ENCODE results near the gene SEC14L6.

The SEC14L6 gene

GRCh38 chr22:30535182-30535581 lies 11.4 kb downstream of the SEC14L6 start:
- DNase-seq (ENCODE audit: low spot score) = no peak

GRCh38 chr22:30531651-30532608 lies 14.6 kb downstream of the SEC14L6 start:
- no peak for DNase-seq (ENCODE audit: low spot score)

GRCh38 chr22:30526656-30527055 lies 19.9 kb downstream of the SEC14L6 start:
- no peak for DNase-seq (ENCODE audit: low spot score)

- no peak for DNase-seq (ENCODE audit: low spot score)
Observed at GRCh38 chr22:30523646-30524489, 22.7 kb downstream of the SEC14L6 start.

- no peak for DNase-seq (ENCODE audit: low spot score)
Observed at GRCh38 chr22:30521368-30522156, 25.0 kb downstream of the SEC14L6 start.

GRCh38 chr22:30519842-30520425 lies 26.6 kb downstream of the SEC14L6 start:
- no peak for DNase-seq (ENCODE audit: low spot score)

GRCh38 chr22:30516731-30517130 lies 29.8 kb downstream of the SEC14L6 start:
- DNase-seq (ENCODE audit: low spot score) = no peak

- DNase-seq (ENCODE audit: low spot score) = no peak
Observed at GRCh38 chr22:30516273-30516672, 30.3 kb downstream of the SEC14L6 start.

- no peak for DNase-seq (ENCODE audit: low spot score)
Observed at GRCh38 chr22:30514252-30514651, 32.3 kb downstream of the SEC14L6 start.

GRCh38 chr22:30513462-30513861 lies 33.1 kb downstream of the SEC14L6 start:
- no peak for DNase-seq (ENCODE audit: low spot score)

GRCh38 chr22:30511911-30512310 lies 34.6 kb downstream of the SEC14L6 start:
- no peak for DNase-seq (ENCODE audit: low spot score)

GRCh38 chr22:30511109-30511508 lies 35.4 kb downstream of the SEC14L6 start:
- no peak for DNase-seq (ENCODE audit: low spot score)

GRCh38 chr22:30508216-30508615 lies 38.3 kb downstream of the SEC14L6 start:
- DNase-seq (ENCODE audit: low spot score) = no peak

GRCh38 chr22:30507670-30508069 lies 38.9 kb downstream of the SEC14L6 start:
- DNase-seq (ENCODE audit: low spot score) = no peak

- no peak for DNase-seq (ENCODE audit: low spot score)
Observed at GRCh38 chr22:30506507-30506968, 40.0 kb downstream of the SEC14L6 start.

GRCh38 chr22:30503551-30503950 lies 43.0 kb downstream of the SEC14L6 start:
- no peak for DNase-seq (ENCODE audit: low spot score)

GRCh38 chr22:30502911-30503310 lies 43.6 kb downstream of the SEC14L6 start:
- no peak for DNase-seq (ENCODE audit: low spot score)

GRCh38 chr22:30502153-30502552 lies 44.4 kb downstream of the SEC14L6 start:
- no peak for DNase-seq (ENCODE audit: low spot score)

- no peak for DNase-seq (ENCODE audit: low spot score)
Observed at GRCh38 chr22:30500628-30501027, 45.9 kb downstream of the SEC14L6 start.

- no peak for DNase-seq (ENCODE audit: low spot score)
Observed at GRCh38 chr22:30497466-30498150, 48.9 kb downstream of the SEC14L6 start.

Measured in RKO (cell line).